ENCODE data around the gene DEGS1.

DEGS1 gene

GRCh38 chr1:224212618-224213061, 29.6 kb downstream of the DEGS1 start:
- in situ Hi-C loops (cut with MboI; ENCODE audit: low sequenced_read_pairs), result no loop called here

DNA sequence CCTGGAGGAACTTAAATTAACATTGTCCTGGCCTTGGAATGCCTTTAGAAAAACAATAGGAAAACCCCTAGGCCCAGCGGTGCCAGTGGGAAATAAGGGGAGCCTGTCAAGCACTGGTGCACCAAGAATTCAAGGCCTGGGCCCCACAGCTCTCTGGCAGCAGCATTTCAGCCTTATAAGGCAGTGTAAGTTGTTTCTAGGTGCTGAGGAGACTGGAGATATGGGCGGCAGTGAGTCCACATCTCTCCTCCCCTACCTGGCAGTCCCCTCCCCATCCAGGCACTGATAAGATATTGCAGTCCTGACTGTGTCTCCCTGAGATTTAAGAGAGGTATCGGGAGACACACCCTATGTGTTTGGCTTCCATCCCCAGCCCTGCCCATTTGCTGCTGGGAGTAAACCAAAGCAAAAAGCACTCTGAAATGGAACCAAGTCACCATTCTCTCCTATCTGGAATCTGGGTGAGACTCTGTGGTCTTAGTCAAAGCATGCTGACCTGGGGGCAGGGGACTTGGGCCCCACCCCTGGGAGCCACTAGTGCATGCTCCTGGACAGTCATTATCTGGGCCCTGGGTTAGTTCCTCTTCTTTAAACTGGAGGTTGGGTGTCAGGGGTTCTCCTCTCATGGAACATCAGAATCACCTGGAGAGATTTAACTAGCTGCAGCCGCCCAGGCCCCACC, 30.5 kb downstream of the DEGS1 start:
- in situ Hi-C loops (cut with MboI; ENCODE audit: low sequenced_read_pairs), result no loop called here

DNA sequence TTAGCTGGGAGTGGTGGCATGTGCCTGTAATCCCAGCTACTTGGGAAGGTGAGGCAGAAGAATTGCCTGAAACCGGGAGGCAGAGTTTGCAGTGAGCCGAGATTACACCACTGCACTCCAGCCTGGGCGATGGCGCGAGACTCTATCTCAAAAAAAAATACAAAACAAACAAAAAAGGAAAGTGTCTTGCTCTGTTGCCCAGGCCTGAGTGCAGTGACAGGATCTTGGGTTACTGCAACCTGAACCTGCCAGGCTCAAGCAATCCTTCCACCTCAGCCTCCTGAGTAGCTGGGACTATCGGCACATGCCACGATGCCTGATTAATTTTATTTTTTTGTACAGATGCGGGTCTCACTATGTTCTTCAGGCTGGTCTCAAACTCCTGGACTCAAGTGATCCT, 33.3 kb downstream of the DEGS1 start:
- in situ Hi-C loops (cut with MboI; ENCODE audit: low sequenced_read_pairs), result no loop called here

DNA sequence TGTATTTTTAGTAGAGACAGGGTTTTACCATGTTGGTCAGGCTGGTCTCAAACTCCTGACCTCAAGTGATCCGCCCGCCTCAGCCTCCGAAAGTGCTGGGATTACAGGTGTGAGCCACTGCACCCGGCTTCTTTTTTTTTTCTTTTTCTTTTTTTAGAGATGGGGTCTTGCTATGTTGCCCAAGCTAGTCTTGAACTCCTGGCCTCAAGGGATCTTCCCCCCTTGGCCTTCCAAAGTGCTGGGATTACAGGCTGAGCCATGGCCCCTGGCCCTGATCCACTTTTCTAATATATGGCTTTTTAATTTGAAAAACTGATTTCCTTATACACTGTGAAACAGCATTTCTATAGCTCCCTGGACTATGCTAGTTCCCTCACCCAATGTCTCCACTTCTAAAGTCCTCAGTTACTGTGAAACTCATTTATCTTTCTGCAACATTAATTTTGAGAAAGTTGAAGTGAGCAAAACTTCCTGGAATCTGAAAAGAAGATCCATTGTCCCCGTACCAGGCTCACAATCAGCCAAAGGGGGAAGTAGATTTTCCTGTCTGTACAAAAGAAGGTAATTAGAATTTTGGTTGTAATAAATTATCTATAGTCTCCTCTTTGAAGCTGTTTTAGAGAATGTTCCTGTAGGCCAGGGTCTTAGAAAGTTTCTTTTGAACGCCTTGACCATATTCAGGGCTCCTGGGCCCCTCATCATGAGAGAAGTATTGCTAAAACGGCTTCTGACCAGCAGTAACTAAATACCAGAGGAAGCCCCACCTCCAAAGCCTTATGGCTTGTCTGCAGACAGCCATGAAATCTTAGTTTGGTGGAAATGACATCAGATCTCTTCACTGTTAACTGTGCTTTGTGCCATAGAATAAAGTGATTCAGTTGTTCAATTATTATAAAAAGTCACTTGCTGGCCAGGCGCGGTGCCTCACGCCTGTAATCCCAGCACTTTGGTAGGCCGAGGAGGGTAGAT, 34.9 kb downstream of the DEGS1 start:
- in situ Hi-C loops (cut with MboI; ENCODE audit: low sequenced_read_pairs), result no loop called here

DNA sequence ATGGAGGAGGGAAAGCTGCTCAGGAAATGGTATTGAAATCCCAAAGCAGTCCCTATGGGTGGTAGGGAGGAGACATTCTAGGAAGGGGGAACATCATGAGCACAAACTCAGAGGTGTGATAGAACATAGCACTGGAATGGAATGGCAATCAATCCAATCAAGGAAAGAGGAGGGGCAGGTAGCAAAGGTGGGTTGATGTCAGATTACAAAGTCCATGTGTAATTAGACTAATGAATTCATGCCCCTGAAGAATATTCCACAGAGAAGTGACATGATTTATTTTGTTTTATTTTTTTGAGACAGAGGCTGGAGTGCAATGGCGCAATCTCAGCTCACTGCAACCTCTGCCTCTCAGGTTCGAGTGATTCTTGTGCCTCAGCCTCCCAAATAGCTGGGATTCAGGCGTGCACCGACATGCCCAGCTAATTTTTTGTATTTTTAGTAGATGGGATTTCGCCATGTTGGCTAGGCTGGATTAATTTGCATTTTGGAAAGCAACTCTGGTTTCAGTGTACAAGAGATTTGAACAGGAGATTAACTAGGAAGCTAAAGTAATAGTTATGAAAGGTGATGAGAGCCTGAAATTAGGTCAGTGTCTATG, 36.1 kb downstream of the DEGS1 start:
- in situ Hi-C loops (cut with MboI; ENCODE audit: low sequenced_read_pairs), result no loop called here

DNA sequence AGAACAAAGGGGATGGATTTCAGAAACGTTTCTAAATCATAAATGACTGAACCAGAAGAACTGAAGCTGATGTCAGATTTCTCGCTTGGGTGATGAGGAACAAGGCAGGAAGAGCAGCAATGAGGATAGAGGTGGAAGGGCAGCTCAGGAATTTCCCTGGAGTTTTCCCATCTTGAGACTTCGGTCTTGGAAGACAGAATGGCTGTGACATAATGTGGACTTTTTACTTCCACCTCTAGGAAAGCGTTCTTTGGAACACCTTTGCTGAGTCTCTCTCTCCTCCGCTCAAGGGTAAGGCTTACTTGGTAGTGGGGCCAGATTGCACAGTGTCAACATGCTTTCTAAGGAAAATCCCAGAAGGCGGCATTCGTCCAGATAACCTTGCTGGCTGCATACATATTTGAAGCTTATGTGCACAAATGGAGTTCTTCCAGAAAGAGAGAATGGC, 36.6 kb downstream of the DEGS1 start:
- in situ Hi-C loops (cut with MboI; ENCODE audit: low sequenced_read_pairs), result no loop called here

DNA sequence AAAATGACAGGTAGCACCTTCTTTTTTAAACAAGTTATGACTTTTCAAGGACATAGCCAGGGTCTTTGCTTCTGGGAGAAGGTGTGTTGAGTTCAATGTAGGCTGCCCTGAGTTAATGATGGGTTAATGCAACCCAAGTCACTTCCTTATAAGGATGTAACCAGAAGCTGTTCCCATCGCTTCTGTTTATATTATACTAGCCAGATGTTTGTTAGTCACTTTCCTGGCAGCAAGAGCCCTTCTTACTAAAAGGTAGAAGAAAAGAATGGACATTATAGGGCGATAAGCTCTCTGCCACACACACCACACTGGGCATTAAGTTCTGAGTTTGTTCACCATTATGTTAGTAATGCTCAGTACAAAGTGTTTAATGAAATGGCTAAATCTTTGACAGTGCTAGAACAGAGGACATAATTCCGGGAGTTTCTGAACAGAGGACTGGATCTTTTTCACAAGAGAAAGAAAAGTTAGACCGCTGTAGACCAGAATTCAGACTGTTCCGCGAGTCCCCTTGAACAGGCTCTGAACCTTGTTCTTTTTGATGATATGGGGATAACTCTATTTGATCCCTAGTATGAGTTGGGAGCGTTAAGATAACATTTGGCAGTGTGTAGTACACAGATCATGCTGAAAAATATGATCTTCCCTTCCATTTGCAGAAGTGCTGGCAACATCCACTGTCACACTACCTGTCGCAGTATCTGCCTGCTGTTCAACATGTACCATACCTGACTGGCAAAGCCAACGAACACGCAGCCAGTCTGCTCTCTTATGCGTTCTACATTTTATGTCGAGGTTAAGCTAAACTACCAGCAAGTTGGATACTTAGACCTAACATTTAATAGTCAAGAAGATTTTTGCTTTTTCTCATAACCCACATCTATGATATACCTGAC, 41.0 kb downstream of the DEGS1 start:
- in situ Hi-C loops (cut with MboI; ENCODE audit: low sequenced_read_pairs), result no loop called here

- in situ Hi-C loops (cut with MboI; ENCODE audit: low sequenced_read_pairs), result no loop called here
Measured at GRCh38 chr1:224226849-224227502, 43.9 kb downstream of the DEGS1 start.

- in situ Hi-C loops (cut with MboI; ENCODE audit: low sequenced_read_pairs), result no loop called here
Measured at GRCh38 chr1:224234017-224234416, 51.0 kb downstream of the DEGS1 start.

- in situ Hi-C loops (cut with MboI; ENCODE audit: low sequenced_read_pairs), result no loop called here
Measured at GRCh38 chr1:224235813-224236493, 52.9 kb downstream of the DEGS1 start.

DNA sequence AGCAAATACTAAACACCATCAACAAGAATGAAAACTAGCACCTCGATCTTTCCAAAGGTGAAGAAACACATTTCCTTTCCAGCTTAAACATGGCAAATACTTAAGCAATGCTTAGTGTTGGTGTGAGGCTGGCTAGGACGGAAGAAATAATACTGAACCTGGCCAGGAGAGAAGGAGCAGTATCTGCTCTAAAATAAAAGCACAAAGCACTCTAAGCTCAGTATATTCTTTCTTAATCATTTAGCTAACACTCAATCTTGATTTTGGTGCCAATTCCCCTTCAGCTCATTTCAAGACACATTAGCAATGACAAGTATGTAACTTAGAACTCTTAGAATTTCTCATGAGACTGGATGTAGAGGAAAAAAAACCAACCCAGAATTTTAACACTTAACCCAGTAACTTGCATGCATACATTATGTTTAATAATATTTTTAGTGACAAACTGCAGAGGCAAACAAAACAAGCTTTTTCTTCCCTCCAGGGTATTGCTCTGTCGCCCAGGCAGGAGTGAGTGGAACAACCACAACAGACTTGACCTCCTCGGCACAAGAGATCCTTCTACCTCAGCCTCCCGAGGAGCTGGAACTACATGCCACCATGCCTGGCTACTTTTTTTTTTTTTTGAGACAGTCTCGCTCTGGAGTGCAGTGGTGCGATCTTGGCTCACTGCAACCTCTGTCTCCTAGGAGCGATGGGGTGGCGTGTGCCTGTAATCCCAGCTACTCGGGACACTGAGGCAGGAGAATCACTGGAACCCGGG, 54.3 kb downstream of the DEGS1 start:
- in situ Hi-C loops (cut with MboI; ENCODE audit: low sequenced_read_pairs), result no loop called here

DNA sequence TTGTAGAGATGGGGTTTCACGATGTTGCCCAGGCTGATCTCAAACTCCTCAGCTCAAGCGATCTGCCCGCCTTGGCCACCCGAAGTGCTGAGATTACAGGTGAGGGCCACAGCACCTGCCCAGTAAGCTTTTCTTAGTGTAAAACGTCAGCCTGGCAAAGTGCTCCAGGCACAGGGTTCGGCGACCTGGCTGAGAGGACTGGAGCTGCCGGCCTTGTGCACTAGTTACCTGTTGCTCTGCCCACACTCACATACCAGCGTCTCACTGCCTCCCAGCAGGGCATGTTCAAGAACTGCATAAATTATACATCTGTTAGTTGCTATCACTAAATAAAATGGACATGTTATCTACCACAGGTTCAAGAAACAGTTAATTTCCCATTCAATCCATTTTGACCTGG, 55.2 kb downstream of the DEGS1 start:
- in situ Hi-C loops (cut with MboI; ENCODE audit: low sequenced_read_pairs), result no loop called here

DNA sequence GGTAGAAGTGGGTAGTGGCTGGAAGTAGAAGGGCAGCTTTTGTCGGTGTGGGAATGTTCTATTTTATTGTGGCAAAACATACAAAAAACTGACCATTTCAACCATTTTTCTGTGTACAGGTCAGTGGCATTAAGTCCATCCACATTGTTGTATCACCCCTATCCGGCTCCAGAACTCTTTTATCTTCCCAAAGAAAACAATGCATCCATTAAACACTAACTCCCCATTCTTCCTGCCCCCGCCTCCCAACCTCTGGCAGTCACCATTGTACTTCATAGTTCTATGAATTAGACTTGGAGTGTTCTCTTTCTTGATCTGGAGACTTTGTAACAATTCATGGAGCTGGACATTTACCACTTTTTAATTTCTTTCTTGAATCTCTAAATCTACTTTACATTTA, 55.7 kb downstream of the DEGS1 start:
- in situ Hi-C loops (cut with MboI; ENCODE audit: low sequenced_read_pairs), result no loop called here

All from HL-60/S4 (cell line).